Liver (tissue), 9 donors: ENCODE measurements around the gene PRDM1. TPM values are rescaled to one million over a fixed set of nuclear protein-coding genes. Genes with fewer than 3 reads are reported as not detected.
"Not testable (repeated sequence)": the region's sequence is repeated elsewhere in the genome, so short reads cannot be mapped to it uniquely, and the experiment has no call there.

Experiments used
- DNase-seq: peaks from one replicate; pipeline ENCODE4 v3.0.0-alpha.2; 2017; ENCODE audit warnings: low spot score
- H3K27ac ChIP-seq, 2 donors: one replicate each; pipeline ENCODE4 v1.7.0; 2013; ENCODE audit warnings: inconsistent platforms in 2 of 2, low read length in 2 of 2, control low read depth in 1 of 2, low read depth in 1 of 2, mild to moderate bottlenecking in 1 of 2
- H3K27me3 ChIP-seq, 4 donors: one replicate each; pipeline versions ENCODE4 v1.6.1 to v1.7.0; 2013; ENCODE audit warnings: low read length in 3 of 4, inconsistent platforms in 1 of 4, mild to moderate bottlenecking in 1 of 4, moderate library complexity in 1 of 4; ENCODE audit not compliant: control insufficient read depth in 4 of 4, insufficient read depth in 4 of 4
- H3K36me3 ChIP-seq, 4 donors: one replicate each; pipeline versions ENCODE4 v1.6.1 to v1.7.0; 2013; ENCODE audit warnings: low read length in 3 of 4, mild to moderate bottlenecking in 3 of 4, low read depth in 1 of 4, moderate library complexity in 1 of 4; ENCODE audit not compliant: control insufficient read depth in 4 of 4, insufficient read depth in 3 of 4
- H3K4me1 ChIP-seq, 4 donors: one replicate each; pipeline versions ENCODE4 v1.6.1 to v1.7.0; 2013; ENCODE audit warnings: low read length in 3 of 4, mild to moderate bottlenecking in 3 of 4, moderate library complexity in 1 of 4; ENCODE audit not compliant: control insufficient read depth in 4 of 4, insufficient read depth in 4 of 4
- H3K4me3 ChIP-seq, 3 donors: one replicate each; pipeline versions ENCODE4 v1.6.1 to v1.7.0; 2013; ENCODE audit warnings: low read length in 3 of 3, control low read depth in 1 of 3, low read depth in 1 of 3, mild to moderate bottlenecking in 1 of 3
- H3K9ac ChIP-seq, 2 donors: one replicate each; pipeline ENCODE4 v1.7.0; 2013; ENCODE audit warnings: low read length in 2 of 2, mild to moderate bottlenecking in 2 of 2, moderate library complexity in 2 of 2, control low read depth in 1 of 2, low read depth in 1 of 2
- H3K9me3 ChIP-seq, 4 donors: one replicate each; pipeline versions ENCODE4 v1.6.1 to v1.7.0; 2013; ENCODE audit warnings: low read length in 3 of 4; ENCODE audit not compliant: control insufficient read depth in 4 of 4
- EGR1 ChIP-seq, 2 donors: IDR thresholded peaks; 2 replicates each; pipeline ENCODE4 v1.6.1; 2016 to 2018; ENCODE audit warnings: antibody characterized with exemption in 2 of 2, low read depth in 2 of 2
- FOXA1 ChIP-seq: IDR thresholded peaks from 2 replicates; pipeline ENCODE4 v1.6.1; 2016; ENCODE audit warnings: antibody characterized with exemption
- FOXA2 ChIP-seq: IDR thresholded peaks from 2 replicates; pipeline ENCODE4 v1.6.1; 2016; ENCODE audit warnings: antibody characterized with exemption
- GABPA ChIP-seq, 2 donors: IDR thresholded peaks in 1 of 2; conservative IDR thresholded peaks in 1 of 2; 2 replicates each; pipeline ENCODE4 v1.6.1; 2016; ENCODE audit warnings: antibody characterized with exemption in 2 of 2, mild to moderate bottlenecking in 1 of 2, moderate library complexity in 1 of 2
- HNF4A ChIP-seq, 2 donors: conservative IDR thresholded peaks; 2 replicates each; pipeline ENCODE4 v1.6.1; 2016; ENCODE audit warnings: antibody characterized with exemption in 2 of 2, mild to moderate bottlenecking in 2 of 2
- HNF4G ChIP-seq: IDR thresholded peaks from 2 replicates; pipeline ENCODE4 v1.6.1; 2016; ENCODE audit warnings: antibody characterized with exemption
- JUND ChIP-seq, 2 donors: IDR thresholded peaks; 2 replicates each; pipeline ENCODE4 v1.6.1; 2016; ENCODE audit warnings: antibody characterized with exemption in 2 of 2
- NR2F2 ChIP-seq: IDR thresholded peaks from 2 replicates; pipeline ENCODE4 v1.6.1; 2016; ENCODE audit warnings: antibody characterized with exemption
- RAD21 ChIP-seq, 2 donors: IDR thresholded peaks; 2 replicates each; pipeline ENCODE4 v1.6.1; 2016; ENCODE audit warnings: antibody characterized with exemption in 2 of 2, mild to moderate bottlenecking in 2 of 2
- RXRA ChIP-seq, 2 donors: IDR thresholded peaks; 2 replicates each; pipeline ENCODE4 v1.6.1; 2017 to 2018; ENCODE audit warnings: antibody characterized with exemption in 2 of 2, mild to moderate bottlenecking in 1 of 2
- SP1 ChIP-seq: IDR thresholded peaks from 2 replicates; pipeline ENCODE4 v1.6.1; 2018; ENCODE audit warnings: antibody characterized with exemption, mild to moderate bottlenecking
- TAF1 ChIP-seq: conservative IDR thresholded peaks from 2 replicates; pipeline ENCODE4 v1.6.1; 2016; ENCODE audit warnings: antibody characterized with exemption, mild to moderate bottlenecking
- YY1 ChIP-seq: IDR thresholded peaks from 2 replicates; pipeline ENCODE4 v1.6.1; 2016; ENCODE audit warnings: antibody characterized with exemption, mild to moderate bottlenecking
- WGBS: extraction: QIAGEN DNeasy Blood & Tissue Kit; methylation state at CpG from one replicate; pipeline ENCODE4 v1.1.7; 2013; 5-methylcytosine and 5-hydroxymethylcytosine counted together
- polyA plus RNA-seq, 2 donors: library from polyadenylated mRNA; stranded (reverse) in 1 of 2; unstranded in 1 of 2; fragments of 200-250 nt in 1 of 2; fragments of >200 nt in 1 of 2; fragmentation: Nextera tagmentation in 1 of 2; extraction: Ambion mirVana in 1 of 2; gene quantifications; one replicate each; pipeline versions ENCODE4 v1.2.1 to v1.2.3, GENCODE V29; 2013 to 2015
- total RNA-seq, 2 donors: library from RNA; depleted of rRNA; stranded (reverse); fragments of >200 nt; gene quantifications; one replicate each; pipeline ENCODE4 v1.2.3, GENCODE V29; 2014
- TF ChIP-seq, protein P1 (sequence below): fragments of 150-350 bp; IDR thresholded peaks from 2 replicates; pipeline ENCODE4 v1.5.1; 2017; ENCODE audit warnings: improper control_type of control experiment, low read depth, low read length; ENCODE audit not compliant: missing input control
- donor health status: healthy.
- donor health status: healthy.
- donor health status: healthy.
- donor health status: healthy.
- donor health status: healthy.

The PRDM1 gene
- total and polyA plus RNA-seq, 4 donors, result 0.37 to 2.8 (median 0.65) TPM

DNA sequence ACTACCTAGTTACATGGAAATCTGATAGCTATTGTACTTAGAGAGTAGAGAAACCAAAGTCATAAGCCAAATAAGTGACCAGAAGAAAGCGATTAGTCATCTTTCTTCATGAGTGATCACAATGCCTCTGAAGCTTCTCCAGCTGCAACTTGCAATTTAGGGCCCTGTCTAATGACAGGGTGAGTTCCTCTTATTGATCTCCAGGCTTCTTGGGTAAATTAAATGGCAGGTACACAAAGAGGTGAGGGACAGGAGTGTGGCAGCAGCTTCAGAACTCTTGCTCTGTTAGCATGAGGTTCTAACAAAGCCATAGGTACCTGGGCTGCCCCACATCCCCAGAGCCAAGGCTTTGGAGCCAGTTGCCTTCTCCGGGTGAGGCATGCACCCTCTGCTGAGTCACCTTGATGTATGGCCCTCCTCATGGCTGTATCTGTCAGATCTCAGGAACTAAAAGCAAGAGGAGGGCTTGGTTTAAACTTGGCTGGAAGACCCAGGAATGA lies 60.8 kb downstream of the PRDM1 start:
- DNase-seq, result no peak
- TF ChIP-seq EGR1 (IDR thresholded peaks at IDR 0.05; ENCODE audit: low read depth in 2 of 2) (no peak), YY1 (no peak), GABPA (IDR thresholded peaks at IDR 0.05 in 1 of 2, conservative IDR thresholded peaks at IDR 0.05 in 1 of 2) (no peak)
- TF ChIP-seq, protein P1, sequence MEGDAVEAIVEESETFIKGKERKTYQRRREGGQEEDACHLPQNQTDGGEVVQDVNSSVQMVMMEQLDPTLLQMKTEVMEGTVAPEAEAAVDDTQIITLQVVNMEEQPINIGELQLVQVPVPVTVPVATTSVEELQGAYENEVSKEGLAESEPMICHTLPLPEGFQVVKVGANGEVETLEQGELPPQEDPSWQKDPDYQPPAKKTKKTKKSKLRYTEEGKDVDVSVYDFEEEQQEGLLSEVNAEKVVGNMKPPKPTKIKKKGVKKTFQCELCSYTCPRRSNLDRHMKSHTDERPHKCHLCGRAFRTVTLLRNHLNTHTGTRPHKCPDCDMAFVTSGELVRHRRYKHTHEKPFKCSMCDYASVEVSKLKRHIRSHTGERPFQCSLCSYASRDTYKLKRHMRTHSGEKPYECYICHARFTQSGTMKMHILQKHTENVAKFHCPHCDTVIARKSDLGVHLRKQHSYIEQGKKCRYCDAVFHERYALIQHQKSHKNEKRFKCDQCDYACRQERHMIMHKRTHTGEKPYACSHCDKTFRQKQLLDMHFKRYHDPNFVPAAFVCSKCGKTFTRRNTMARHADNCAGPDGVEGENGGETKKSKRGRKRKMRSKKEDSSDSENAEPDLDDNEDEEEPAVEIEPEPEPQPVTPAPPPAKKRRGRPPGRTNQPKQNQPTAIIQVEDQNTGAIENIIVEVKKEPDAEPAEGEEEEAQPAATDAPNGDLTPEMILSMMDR, result no peak
- Histone ChIP-seq H3K4me1 (no peaks in the 10 kb centered on the region), H3K4me3 (no peak overlapping the region), H3K27me3 (peaks cover 0 to 3% (median 0%) of the 10 kb centered on the region in 4 donors), H3K27ac (no peak overlapping the region), H3K36me3 (peaks cover 0 to 1% (median 0%) of the 10 kb centered on the region in 4 donors), H3K9me3 (no peaks in the 10 kb centered on the region), H3K9ac (no peak overlapping the region)
- WGBS, result 87% methylated on average over 2 of the region's 2 CpGs

DNA sequence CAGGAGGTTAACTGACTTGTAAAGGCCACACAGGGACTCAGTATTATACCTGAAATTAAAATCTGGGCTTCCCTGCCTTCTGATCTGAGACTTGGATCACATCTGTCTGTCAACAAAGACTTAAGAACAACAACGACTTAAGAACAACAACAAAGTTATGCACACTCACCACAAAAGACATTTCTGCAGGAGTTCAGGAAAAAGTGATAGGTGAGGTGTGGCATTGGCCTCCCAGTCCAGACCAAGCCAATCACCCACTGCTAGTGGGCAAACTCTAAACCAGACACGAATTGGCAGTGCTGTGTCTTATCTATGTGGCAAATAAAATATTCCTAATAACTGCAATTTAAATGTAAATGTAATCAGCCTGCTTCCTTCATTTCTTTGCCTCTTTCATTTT lies 61.3 kb downstream of the PRDM1 start:
- DNase-seq, result no peak
- no peak overlapping the region for H3K9ac ChIP-seq
- H3K27ac ChIP-seq, result no peak overlapping the region
- no peaks in the 10 kb centered on the region for H3K9me3 ChIP-seq
- WGBS, result 62% methylated on average over 2 of the region's 2 CpGs
- TF ChIP-seq FOXA1, result no peak
- TF ChIP-seq, protein P1, result no peak
- no peak for TF ChIP-seq HNF4G
- no peak for TF ChIP-seq NR2F2
- TF ChIP-seq SP1, result no peak
- no peak for TF ChIP-seq EGR1 (IDR thresholded peaks at IDR 0.05; ENCODE audit: low read depth in 2 of 2)
- TF ChIP-seq TAF1, result no peak
- TF ChIP-seq GABPA (IDR thresholded peaks at IDR 0.05 in 1 of 2, conservative IDR thresholded peaks at IDR 0.05 in 1 of 2), result no peak
- TF ChIP-seq FOXA2, result no peak
- no peak for TF ChIP-seq JUND (IDR thresholded peaks at IDR 0.05)
- TF ChIP-seq RAD21 (IDR thresholded peaks at IDR 0.05), result no peak
- H3K4me1 ChIP-seq, result no peaks in the 10 kb centered on the region
- no peak overlapping the region for H3K4me3 ChIP-seq
- H3K27me3 ChIP-seq, result peaks cover 0 to 3% (median 0%) of the 10 kb centered on the region in 4 donors
- H3K36me3 ChIP-seq, result peaks cover 0 to 1% (median 0%) of the 10 kb centered on the region in 4 donors

DNA sequence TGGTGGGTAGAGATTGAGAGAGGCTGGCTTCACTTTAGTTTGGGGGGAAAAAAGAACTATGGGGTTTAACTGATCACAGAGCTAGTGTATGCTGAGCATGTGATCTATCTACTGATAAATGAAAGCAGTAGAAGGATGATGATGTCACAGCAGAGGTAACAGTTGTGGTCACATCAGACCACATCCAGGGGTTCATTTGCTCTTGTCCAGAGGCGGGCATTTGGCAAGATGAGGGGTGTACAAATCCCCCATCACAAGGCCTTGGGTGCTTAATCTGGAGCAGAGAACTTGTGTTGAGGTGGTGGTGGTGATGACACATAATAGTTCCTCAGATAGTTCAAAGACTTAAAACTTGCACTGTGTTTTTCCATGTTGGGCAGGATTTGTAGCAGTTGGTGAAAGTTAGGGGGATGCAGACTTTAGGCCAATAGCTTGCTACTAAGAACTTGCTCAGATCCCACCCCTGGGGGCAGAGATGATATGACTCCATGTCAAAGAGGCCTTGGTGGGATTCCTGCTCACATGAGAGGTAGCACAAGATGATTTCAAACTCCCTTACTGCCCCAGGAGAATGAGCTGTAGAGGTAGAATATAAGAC lies 63.4 kb downstream of the PRDM1 start:
- no peak for DNase-seq
- H3K27me3 ChIP-seq, result peaks cover 0 to 3% (median 0%) of the 10 kb centered on the region in 4 donors
- H3K4me3 ChIP-seq, result no peak overlapping the region
- H3K27ac ChIP-seq, result no peak overlapping the region
- peaks cover 0 to 1% (median 0%) of the 10 kb centered on the region in 4 donors for H3K36me3 ChIP-seq
- H3K4me1 ChIP-seq, result no peaks in the 10 kb centered on the region
- H3K9me3 ChIP-seq, result no peaks in the 10 kb centered on the region
- TF ChIP-seq SP1 (no peak), RAD21 (IDR thresholded peaks at IDR 0.05) (no peak), HNF4A (conservative IDR thresholded peaks at IDR 0.05) (no peak), HNF4G (no peak), YY1 (no peak), FOXA1 (no peak), GABPA (IDR thresholded peaks at IDR 0.05 in 1 of 2, conservative IDR thresholded peaks at IDR 0.05 in 1 of 2) (no peak), JUND (IDR thresholded peaks at IDR 0.05) (no peak), RXRA (IDR thresholded peaks at IDR 0.05) (no peak), EGR1 (IDR thresholded peaks at IDR 0.05; ENCODE audit: low read depth in 2 of 2) (no peak)
- TF ChIP-seq, protein P1, result no peak
- H3K9ac ChIP-seq, result no peak overlapping the region
- 84% methylated on average over 1 of the region's 1 CpG for WGBS

DNA sequence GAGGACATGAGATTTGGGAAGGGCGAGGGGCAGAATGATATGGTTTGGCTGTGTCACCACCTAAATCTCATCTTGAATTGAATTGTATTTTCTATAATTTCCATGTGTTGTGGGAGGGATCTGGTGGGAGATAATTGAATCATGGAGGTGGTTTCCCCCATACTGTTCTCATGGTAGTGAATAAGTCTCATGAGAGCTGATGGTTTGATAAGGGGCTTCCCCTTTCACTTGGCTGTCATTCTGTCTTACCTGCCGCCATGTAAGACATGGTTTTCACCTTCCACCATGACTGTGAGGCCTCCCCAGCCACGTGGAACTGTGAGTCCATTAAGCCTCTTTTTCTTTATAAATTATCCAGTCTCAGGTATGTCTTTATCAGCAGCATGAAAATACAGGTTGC lies 66.3 kb downstream of the PRDM1 start:
- 79% methylated on average over 3 of the region's 3 CpGs for WGBS
- not testable (repeated sequence) for H3K27ac ChIP-seq, H3K4me1 ChIP-seq, H3K27me3 ChIP-seq, H3K9ac ChIP-seq, H3K4me3 ChIP-seq, H3K9me3 ChIP-seq, DNase-seq, H3K36me3 ChIP-seq
